HUES48 (cell line): ENCODE data around the gene CDC42EP3.

ENCODE experiments used
- H3K27ac ChIP-seq: one replicate; pipeline ENCODE4 v1.7.0; 2013; ENCODE audit warnings: low read depth, low read length, inconsistent platforms
- H3K27me3 ChIP-seq: 2 replicates; pipeline ENCODE4 v1.6.1; 2013; ENCODE audit warnings: mild to moderate bottlenecking, low read length; ENCODE audit not compliant: control insufficient read depth, insufficient read depth
- H3K36me3 ChIP-seq: 2 replicates; pipeline ENCODE4 v1.6.1; 2013; ENCODE audit warnings: low read length; ENCODE audit not compliant: control insufficient read depth, insufficient read depth
- H3K4me1 ChIP-seq: 2 replicates; pipeline ENCODE4 v1.6.1; 2013; ENCODE audit warnings: mild to moderate bottlenecking, low read length; ENCODE audit not compliant: control insufficient read depth, insufficient read depth
- H3K4me3 ChIP-seq: 2 replicates; pipeline ENCODE4 v1.5.1; 2013; ENCODE audit warnings: mild to moderate bottlenecking, low read depth, low read length
- H3K9ac ChIP-seq: 2 replicates; pipeline ENCODE4 v1.6.1; 2013; ENCODE audit warnings: mild to moderate bottlenecking, low read depth, low read length, moderate library complexity
- H3K9me3 ChIP-seq: 2 replicates; pipeline ENCODE4 v1.6.1; 2013; ENCODE audit warnings: low read length; ENCODE audit not compliant: control insufficient read depth, insufficient read depth

The CDC42EP3 gene

DNA sequence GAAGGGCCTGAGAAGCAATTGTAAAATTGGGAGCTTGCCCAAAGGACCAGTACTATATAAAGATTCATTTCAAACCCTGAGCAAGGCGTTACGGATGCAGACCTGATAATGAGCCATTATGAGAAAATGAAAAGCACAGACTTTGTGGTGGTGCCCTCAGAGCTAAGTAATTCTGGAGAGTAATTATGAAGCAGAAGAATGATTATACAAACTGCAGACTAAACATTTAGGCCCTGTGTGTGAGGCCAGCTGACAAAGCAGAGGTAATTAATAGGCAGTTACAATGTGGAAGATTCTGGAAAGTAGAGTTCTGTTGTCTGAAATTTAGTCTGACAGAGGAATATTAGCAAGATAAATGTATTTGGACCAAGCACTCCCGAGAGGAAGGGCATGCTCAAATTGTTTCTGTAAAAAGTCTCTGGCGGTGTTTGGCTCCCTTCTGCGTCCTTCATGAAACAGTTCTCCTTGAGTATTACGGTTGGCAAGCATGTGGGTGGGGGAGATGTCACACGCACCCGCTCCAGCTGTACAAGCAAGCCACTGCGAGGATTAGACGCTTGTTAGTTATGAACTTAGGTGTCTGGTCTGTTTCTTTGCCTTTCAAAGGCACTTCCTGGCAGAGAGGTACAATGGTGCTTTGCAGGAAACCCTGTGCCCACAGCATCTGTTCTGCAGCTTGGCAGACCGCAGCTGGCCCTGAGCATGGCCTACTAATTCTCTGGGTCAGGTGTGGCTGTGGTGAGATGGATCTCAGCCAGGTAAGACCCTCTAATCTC, 45.5 kb downstream of the CDC42EP3 start:
- Histone ChIP-seq H3K4me3 (no peak overlapping the region), H3K27me3 (no peaks in the 10 kb centered on the region), H3K27ac (no peak overlapping the region), H3K9me3 (no peaks in the 10 kb centered on the region), H3K4me1 (no peaks in the 10 kb centered on the region), H3K36me3 (no peaks in the 10 kb centered on the region), H3K9ac (no peak overlapping the region)

DNA sequence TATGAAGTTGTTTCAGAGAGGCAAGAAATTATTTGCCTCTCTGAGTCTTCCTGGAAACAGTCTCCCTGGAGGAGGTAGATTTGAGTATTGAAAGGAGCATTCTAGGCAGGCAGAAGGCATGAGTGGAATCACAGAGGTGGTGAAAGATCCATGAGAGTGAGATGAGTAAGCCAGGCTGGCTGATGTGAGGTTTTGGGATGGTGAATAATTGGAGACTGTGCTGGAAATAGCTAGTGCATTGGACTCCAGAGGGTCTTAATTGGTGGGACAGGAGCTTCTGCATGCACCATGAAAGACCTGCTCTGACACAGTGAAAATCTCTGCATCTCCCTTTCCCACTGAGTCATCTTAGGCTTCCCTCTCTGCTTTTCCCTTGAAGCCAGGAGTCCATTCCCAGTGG, 46.3 kb downstream of the CDC42EP3 start:
- H3K4me1 ChIP-seq = no peaks in the 10 kb centered on the region
- H3K9me3 ChIP-seq = no peaks in the 10 kb centered on the region
- H3K9ac ChIP-seq = no peak overlapping the region
- H3K27me3 ChIP-seq = no peaks in the 10 kb centered on the region
- H3K4me3 ChIP-seq = no peak overlapping the region
- H3K36me3 ChIP-seq = no peaks in the 10 kb centered on the region
- H3K27ac ChIP-seq = no peak overlapping the region

GRCh38 chr2:37623971-37624900, 47.2 kb downstream of the CDC42EP3 start:
- Histone ChIP-seq H3K4me3 (no peak overlapping the region), H3K4me1 (no peaks in the 10 kb centered on the region), H3K36me3 (no peaks in the 10 kb centered on the region), H3K27me3 (no peaks in the 10 kb centered on the region), H3K9me3 (no peaks in the 10 kb centered on the region), H3K27ac (no peak overlapping the region), H3K9ac (no peak overlapping the region)

- H3K27ac ChIP-seq = no peak overlapping the region
- H3K36me3 ChIP-seq = no peaks in the 10 kb centered on the region
- H3K4me3 ChIP-seq = no peak overlapping the region
- no peaks in the 10 kb centered on the region for H3K27me3 ChIP-seq
- H3K9me3 ChIP-seq = no peaks in the 10 kb centered on the region
- no peak overlapping the region for H3K9ac ChIP-seq
- H3K4me1 ChIP-seq = no peaks in the 10 kb centered on the region
These were observed 48.0 kb downstream of the CDC42EP3 start for GRCh38 chr2:37623406-37623805.

GRCh38 chr2:37622450-37623100, 48.9 kb downstream of the CDC42EP3 start:
- Histone ChIP-seq H3K27me3 (no peaks in the 10 kb centered on the region), H3K4me3 (no peak overlapping the region), H3K9ac (no peak overlapping the region), H3K36me3 (no peaks in the 10 kb centered on the region), H3K9me3 (no peaks in the 10 kb centered on the region), H3K4me1 (no peaks in the 10 kb centered on the region), H3K27ac (no peak overlapping the region)

DNA sequence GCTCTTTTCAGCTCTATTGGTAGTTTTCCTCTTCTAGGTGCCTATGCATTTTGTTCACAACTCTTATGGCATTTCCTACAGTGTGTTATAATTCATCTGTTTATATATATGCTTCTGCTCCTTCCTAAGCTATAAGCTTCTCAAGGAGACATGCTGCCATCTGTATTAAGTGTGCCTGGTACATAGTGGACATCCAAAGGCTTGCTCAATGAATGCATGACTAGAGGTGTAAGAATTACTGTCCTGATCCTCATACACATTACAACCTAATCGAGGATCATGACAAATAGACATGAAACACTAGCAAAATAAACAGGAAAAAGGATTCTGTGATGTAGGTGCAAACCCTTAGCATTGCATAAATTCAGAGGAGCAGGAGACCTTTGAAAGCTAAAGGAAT, 50.2 kb downstream of the CDC42EP3 start:
- Histone ChIP-seq H3K36me3 (no peaks in the 10 kb centered on the region), H3K9me3 (no peaks in the 10 kb centered on the region), H3K27ac (no peak overlapping the region)

GRCh38 chr2:37619959-37620300, 51.5 kb downstream of the CDC42EP3 start:
- H3K9ac ChIP-seq = no peak overlapping the region
- H3K4me3 ChIP-seq = no peak overlapping the region
- no peaks in the 10 kb centered on the region for H3K9me3 ChIP-seq
- no peak overlapping the region for H3K27ac ChIP-seq
- no peaks in the 10 kb centered on the region for H3K4me1 ChIP-seq
- no peaks in the 10 kb centered on the region for H3K27me3 ChIP-seq
- H3K36me3 ChIP-seq = no peaks in the 10 kb centered on the region

More for the DNA sequence above, 50.2 kb downstream of the CDC42EP3 start:
- no peak overlapping the region for H3K9ac ChIP-seq
- no peak overlapping the region for H3K4me3 ChIP-seq
- no peaks in the 10 kb centered on the region for H3K27me3 ChIP-seq
- no peaks in the 10 kb centered on the region for H3K4me1 ChIP-seq

- Histone ChIP-seq H3K27ac (no peak overlapping the region), H3K9ac (no peak overlapping the region), H3K36me3 (no peaks in the 10 kb centered on the region), H3K4me3 (no peak overlapping the region), H3K4me1 (no peaks in the 10 kb centered on the region), H3K27me3 (no peaks in the 10 kb centered on the region), H3K9me3 (no peaks in the 10 kb centered on the region)
These were observed 52.0 kb downstream of the CDC42EP3 start for GRCh38 chr2:37619230-37619958.

DNA sequence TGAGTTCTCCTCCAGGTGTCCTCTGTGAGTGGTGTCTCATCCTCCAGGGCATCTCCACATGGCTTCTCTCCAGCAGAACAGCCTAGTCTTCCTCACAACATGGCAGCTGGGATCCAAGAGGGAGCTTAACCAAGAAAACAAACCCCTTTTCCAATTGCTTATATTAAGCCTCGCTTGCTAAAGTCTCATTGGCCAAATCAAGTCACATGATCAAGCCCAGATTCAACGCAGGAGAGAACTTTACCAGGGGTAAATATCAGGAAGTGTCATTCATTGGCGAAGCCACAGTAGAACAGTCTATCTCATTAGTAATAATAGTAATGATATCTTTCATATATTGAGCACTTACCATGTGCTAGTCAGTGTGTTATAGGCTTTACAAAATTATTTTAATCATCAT, 53.1 kb downstream of the CDC42EP3 start:
- Histone ChIP-seq H3K27ac (no peak overlapping the region), H3K9ac (no peak overlapping the region), H3K4me1 (no peaks in the 10 kb centered on the region), H3K36me3 (no peaks in the 10 kb centered on the region), H3K4me3 (no peak overlapping the region), H3K9me3 (no peaks in the 10 kb centered on the region), H3K27me3 (no peaks in the 10 kb centered on the region)

DNA sequence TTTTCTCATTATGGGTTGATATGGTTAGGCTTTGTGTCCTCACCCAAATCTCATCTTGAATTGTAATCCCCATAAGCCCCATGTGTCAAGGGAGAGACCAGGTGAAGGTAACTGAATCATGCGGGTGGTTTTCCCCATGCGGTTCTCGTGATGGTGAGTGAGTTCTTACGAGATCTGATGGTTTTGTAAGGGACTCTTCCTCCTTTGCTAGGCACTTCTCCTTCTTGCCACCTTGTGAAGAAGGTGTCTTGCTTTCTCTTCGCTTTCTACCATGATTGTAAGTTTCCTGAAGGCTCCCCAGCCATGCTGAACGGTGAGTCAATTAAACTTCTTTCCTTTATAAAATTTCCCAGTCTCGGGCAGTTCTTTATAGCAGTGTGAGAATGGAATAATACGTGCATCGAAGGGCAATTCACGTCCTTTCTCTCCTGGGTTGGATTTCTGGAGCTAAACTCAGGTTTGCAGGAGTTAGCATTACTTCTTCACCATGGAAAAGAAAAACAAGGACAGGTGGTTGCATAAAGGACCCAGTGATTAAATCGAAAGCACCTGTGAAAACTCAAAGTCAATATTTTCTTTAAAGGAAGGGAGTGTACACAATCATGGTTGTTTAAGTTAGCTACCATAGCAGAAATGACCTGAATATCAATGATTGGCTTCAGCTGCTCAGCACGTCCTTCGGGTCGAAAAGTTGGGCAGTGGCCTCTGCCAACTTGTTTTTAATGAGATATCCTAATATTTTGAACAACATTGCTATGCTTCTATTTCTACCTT, 54.1 kb downstream of the CDC42EP3 start:
- no peaks in the 10 kb centered on the region for H3K4me1 ChIP-seq
- H3K9ac ChIP-seq = no peak overlapping the region
- no peak overlapping the region for H3K4me3 ChIP-seq
- no peaks in the 10 kb centered on the region for H3K27me3 ChIP-seq
- no peaks in the 10 kb centered on the region for H3K9me3 ChIP-seq
- H3K27ac ChIP-seq = no peak overlapping the region
- no peaks in the 10 kb centered on the region for H3K36me3 ChIP-seq
